AG04450 (cell line): ENCODE measurements around the gene NANOS3. TPM values are rescaled to one million over a fixed set of nuclear protein-coding genes. Genes with fewer than 3 reads are reported as not detected.

Experiments used
- CTCF ChIA-PET: fragments of 300-600, 350-600 bp; formaldehyde crosslinking; extraction: SDS; loops from one replicate; lab custom pipeline; 2022; ENCODE audit warnings: antibody characterized with exemption, inconsistent platforms; lab: Charles Lee
- POLR2A ChIA-PET: fragments of 350-600 bp; formaldehyde crosslinking; extraction: SDS; loops from one replicate; lab custom pipeline; 2021; ENCODE audit warnings: antibody characterized with exemption, inconsistent platforms; lab: Yijun Ruan, JAX
- DNase-seq: peaks from one replicate; pipeline ENCODE4 v3.0.0-alpha.2; 2011; ENCODE audit warnings: low read depth, low spot score
- H3K27ac ChIP-seq: one replicate; pipeline ENCODE4 v1.5.1; 2012; ENCODE audit warnings: low read depth, low read length, control low read depth
- H3K27me3 ChIP-seq: one replicate; pipeline ENCODE4 v1.6.0; 2012; ENCODE audit warnings: low read length; ENCODE audit not compliant: control insufficient read depth, insufficient read depth
- H3K4me3 ChIP-seq: 2 replicates; pipeline ENCODE4 v1.5.1; 2011; ENCODE audit warnings: mild to moderate bottlenecking, low read depth, low read length, control low read depth
- H3K9me3 ChIP-seq: 2 replicates; pipeline ENCODE4 v1.5.1; 2012; ENCODE audit warnings: low read length; ENCODE audit not compliant: control insufficient read depth, insufficient read depth
- polyA plus RNA-seq: library from polyadenylated mRNA; depleted of rRNA; stranded (reverse); fragments of >200 nt; gene quantifications from 2 replicates; pipeline ENCODE4 v1.2.3, GENCODE V29; 2011
- TF ChIP-seq, protein P1 (sequence below): IDR thresholded peaks from 2 replicates; pipeline ENCODE4 v1.5.1; 2011; ENCODE audit warnings: low read depth, low read length, control low read depth, inconsistent platforms

Gene NANOS3
- polyA plus RNA-seq, 1 experiment = 0.36 TPM

- TF ChIP-seq, protein P1, sequence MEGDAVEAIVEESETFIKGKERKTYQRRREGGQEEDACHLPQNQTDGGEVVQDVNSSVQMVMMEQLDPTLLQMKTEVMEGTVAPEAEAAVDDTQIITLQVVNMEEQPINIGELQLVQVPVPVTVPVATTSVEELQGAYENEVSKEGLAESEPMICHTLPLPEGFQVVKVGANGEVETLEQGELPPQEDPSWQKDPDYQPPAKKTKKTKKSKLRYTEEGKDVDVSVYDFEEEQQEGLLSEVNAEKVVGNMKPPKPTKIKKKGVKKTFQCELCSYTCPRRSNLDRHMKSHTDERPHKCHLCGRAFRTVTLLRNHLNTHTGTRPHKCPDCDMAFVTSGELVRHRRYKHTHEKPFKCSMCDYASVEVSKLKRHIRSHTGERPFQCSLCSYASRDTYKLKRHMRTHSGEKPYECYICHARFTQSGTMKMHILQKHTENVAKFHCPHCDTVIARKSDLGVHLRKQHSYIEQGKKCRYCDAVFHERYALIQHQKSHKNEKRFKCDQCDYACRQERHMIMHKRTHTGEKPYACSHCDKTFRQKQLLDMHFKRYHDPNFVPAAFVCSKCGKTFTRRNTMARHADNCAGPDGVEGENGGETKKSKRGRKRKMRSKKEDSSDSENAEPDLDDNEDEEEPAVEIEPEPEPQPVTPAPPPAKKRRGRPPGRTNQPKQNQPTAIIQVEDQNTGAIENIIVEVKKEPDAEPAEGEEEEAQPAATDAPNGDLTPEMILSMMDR = no peak
- H3K9me3 ChIP-seq = no peaks in the 10 kb centered on the region; the same call in 1 of the 2 replicates
- CTCF ChIA-PET = no interaction called here
- H3K27me3 ChIP-seq = peaks cover 3% of the 10 kb centered on the region
- no peak overlapping the region for H3K4me3 ChIP-seq
- POLR2A ChIA-PET = no interaction called here
- DNase-seq = no peak
- no peak overlapping the region for H3K27ac ChIP-seq
Measured at GRCh38 chr19:13894552-13894951, 17.6 kb downstream of the NANOS3 start.

DNA sequence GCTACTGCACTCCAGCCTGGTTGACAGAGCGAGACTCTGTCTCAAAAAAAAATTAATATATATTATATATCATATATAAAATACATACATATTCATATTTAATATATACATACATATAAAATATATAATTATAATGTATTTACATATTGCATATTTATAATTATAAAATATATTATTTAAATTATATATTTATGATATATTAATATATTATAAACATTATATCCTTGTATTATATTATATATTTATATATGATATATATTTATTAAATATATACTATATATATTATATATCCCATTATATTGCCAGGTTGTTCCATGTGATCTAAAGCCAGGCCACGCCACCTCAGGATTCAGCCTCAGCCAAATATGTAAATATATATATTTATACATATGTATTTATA lies 19.3 kb downstream of the NANOS3 start:
- no peak overlapping the region for H3K4me3 ChIP-seq
- CTCF ChIA-PET = no interaction called here
- DNase-seq = no peak
- peaks cover 3% of the 10 kb centered on the region for H3K27me3 ChIP-seq
- TF ChIP-seq, protein P1 = no peak
- no peaks in the 10 kb centered on the region; the same call in 1 of the 2 replicates for H3K9me3 ChIP-seq
- POLR2A ChIA-PET = no interaction called here
- no peak overlapping the region for H3K27ac ChIP-seq

GRCh38 chr19:13899393-13899792 lies 22.5 kb downstream of the NANOS3 start:
- H3K9me3 ChIP-seq = no peaks in the 10 kb centered on the region
- H3K27ac ChIP-seq = no peak overlapping the region
- CTCF ChIA-PET = interaction anchor here (0.6 to 1.4 kb wide), 2 partner anchors 19 to 159 kb away, joined by 3 read pairs; no protein-coding TSS in a partner anchor
- TF ChIP-seq, protein P1 = no peak
- POLR2A ChIA-PET = no interaction called here
- H3K27me3 ChIP-seq = peaks cover 3% of the 10 kb centered on the region
- no peak for DNase-seq
- no peak overlapping the region for H3K4me3 ChIP-seq

GRCh38 chr19:13899912-13900584 lies 23.1 kb downstream of the NANOS3 start:
- POLR2A ChIA-PET = interaction anchor here (0.9 kb wide), 1 partner anchor 30 kb away, joined by 3 read pairs; no protein-coding TSS in a partner anchor
- no peak overlapping the region for H3K4me3 ChIP-seq
- H3K27me3 ChIP-seq = peaks cover 3% of the 10 kb centered on the region
- no peak overlapping the region for H3K27ac ChIP-seq
- TF ChIP-seq, protein P1 = no peak
- no peaks in the 10 kb centered on the region for H3K9me3 ChIP-seq
- CTCF ChIA-PET = interaction anchor here (1.4 kb wide), 1 partner anchor 19 kb away, joined by 3 read pairs; no protein-coding TSS in a partner anchor
- DNase-seq = no peak

GRCh38 chr19:13902993-13903555 lies 26.1 kb downstream of the NANOS3 start:
- POLR2A ChIA-PET = interaction anchor here (0.7 kb wide), 2 partner anchors 22 to 40 kb away, joined by 4 read pairs; no protein-coding TSS in a partner anchor
- CTCF ChIA-PET = no interaction called here
- TF ChIP-seq, protein P1 = peak; percentile 26
- Histone ChIP-seq H3K4me3 (no peak overlapping the region), H3K9me3 (no peaks in the 10 kb centered on the region), H3K27me3 (peaks cover 3% of the 10 kb centered on the region), H3K27ac (no peak overlapping the region)
- DNase-seq = no peak
